GM18511 (cell line): ENCODE data around the gene DDX5.
A peak's percentile ranks its signal among the peaks of the same experiment; 100 is the strongest.

Source experiments
- ATAC-seq: cut with Tn5 transposase; IDR thresholded peaks from one replicate; pipeline ENCODE4 v1.9.1; 2021; ENCODE audit warnings: mild to moderate bottlenecking, moderate library complexity; ENCODE audit not compliant: unreplicated experiment

Gene DDX5

DNA sequence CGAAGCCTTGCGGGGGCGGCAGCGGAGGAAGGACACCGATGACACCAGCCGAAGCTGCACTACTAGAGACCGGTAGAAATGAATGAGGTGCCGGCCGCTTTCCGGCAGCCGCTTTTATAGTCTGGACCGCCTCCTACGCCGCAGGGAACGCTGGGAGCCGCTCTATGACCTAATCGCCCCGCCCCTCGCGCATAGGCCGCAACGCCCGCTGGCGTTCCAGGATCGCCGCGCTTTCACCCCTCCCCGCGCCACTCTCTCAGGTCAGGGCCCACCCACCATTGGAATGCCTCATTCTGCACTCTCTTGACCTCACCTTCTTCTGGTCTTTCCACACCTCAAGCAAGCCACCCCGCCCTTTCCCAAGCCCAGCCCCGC lies at the start of gene DDX5:
Gene DDX5 (minus strand): TSS at position 89 of the 375 bp plus-strand sequence. CDS start 170 bp downstream, outside the sequence.
- ATAC-seq, result peak; percentile 75

DNA sequence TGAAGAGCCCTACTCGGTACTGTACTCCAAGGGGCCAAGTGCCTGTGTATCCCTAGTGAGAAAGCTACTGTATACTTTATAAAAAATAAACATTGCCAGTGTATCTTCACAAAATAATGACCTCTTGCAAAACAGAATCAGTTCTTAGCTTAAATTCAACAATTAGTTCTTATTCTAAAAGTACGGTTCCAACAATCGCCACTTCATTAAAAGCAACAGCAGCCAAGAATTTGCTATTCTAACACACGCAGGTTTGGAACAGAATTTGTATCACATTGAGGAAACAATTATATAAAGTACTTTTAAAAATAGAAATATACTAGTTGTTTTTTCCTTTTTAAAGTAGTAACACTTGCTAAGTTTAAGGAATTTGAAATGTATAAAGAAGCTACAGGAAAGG lies 49.2 kb upstream of the DDX5 start:
- no peak for ATAC-seq

DNA sequence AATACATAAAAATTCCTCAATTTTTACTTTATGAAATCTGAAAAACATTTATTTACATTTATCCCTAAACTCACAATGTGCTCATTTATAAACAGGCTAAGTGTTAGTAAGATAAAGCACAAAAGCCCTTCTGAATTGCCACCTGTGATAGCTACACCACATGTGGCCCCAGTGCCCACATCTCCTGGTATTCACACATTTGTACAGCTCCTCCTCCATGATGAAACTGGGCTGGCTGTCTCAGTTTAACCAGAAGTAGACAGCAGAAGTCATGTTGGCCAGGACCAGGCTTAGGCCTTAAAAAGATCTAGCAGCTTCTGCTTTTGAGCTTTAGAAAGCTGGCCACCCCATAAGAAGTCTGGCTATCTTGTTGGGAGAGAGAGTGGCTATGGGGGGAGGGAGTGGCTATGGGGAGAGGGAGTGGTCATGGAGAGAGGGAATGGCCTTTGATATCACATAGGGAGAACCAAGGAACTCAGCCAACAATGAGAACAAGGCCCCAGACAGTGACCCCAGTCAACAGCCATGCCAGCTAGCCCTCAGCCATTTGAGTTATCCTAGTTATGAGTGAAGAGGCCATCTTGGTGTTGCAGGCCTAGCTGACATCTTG lies 48.0 kb upstream of the DDX5 start:
- no peak for ATAC-seq

DNA sequence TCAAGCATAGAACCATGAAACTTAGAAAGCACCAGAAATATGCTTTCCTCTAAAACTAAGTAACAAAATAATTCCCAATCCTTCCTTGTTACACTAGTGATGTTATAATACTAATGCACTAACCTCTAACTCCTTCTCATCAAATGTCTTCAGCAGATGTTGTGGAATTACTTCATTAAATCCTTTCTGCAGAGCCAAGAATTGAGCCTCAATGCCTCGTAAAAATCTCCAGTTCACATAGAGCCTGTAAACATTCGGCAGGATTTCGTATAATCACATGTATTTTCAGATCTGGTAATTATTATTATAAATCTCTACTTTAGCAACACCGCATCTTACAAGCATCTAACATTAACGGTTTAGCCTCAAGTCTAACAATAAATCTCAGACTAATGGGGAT lies 45.4 kb upstream of the DDX5 start:
- ATAC-seq, result no peak

DNA sequence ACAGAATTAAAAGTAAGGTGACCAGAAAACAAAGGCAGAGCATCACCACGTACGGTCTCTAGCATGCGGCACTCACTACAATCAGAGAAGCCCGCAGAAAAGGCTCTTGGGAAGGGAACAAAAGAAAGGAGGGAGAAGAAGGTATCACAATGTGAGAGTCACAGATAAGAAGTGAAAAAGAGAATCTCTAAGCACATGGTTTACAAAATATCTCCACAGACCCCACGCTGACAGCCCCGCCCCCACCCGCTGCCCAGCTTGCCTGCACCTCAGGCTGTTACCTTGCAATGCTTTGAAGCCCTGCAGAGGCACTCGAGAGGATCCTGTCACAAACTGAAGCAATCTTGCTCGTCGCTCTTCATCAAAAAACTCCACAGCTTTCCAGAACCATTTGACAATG lies 41.2 kb upstream of the DDX5 start:
- ATAC-seq, result no peak

DNA sequence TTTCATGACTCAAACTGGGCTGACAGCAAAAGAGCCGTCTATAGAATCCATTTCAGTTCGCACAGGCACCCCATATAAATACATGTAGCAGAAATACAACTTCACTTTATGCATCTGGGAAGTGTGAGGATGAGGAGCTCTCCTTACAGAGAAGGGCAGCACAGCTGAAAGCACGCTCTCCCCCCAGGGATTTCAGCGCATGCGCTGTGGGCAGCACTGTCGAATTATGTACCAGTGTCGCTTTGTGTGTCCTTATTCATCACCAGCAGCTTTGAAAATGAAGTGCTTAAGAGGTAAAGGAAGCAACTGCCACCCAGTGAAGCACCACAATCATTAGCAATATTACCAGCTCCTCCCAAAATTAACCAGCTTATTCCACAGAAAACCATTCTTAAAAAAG lies 40.6 kb upstream of the DDX5 start:
- no peak for ATAC-seq

DNA sequence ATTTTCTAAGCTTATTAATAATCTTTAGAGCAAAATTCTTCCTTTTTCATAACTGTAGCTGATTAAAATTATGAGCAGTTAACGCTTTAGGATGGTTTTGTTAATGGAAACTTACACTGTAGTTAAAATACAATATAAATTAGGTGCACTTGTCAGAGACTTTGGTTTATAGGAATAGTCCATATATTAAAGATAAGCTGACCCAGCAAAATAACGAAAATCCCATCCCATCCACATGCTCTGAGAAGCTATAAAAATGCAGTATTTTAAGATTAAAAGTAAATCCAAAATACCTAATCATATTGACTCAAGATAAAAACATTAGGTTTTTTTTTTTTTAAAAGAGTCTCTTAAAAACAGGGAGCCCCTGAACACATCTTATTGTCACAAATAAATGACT lies 38.7 kb upstream of the DDX5 start:
- ATAC-seq, result no peak

DNA sequence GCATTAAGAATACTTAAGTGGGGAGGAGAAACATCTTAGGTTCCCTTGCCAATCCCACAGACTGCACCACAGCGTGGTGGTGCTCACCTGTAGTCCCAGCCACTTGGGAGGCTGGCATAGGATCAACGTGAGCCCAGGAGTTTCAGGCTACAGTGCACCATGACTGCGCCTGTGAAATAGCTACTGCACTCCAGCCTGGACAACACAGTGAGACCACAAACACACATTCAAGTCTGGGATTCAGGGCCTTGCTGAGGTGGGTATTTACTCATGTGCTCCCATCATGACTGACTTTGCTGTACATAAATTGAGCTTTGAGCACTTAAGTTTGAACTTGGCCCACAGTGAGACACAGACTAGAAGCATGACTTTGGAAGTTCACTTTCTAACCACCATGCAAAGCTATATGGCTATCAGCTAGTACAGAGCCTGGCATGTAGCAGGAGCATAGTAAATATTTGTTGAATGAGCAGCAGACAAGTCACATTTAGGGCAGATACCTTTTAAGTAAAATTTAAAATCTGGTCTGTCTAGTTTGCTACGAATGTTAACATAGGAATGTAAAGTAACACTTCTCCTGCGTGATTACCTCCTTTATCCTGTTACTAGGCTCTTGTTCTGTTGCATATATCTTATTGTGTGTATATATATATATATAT lies 34.2 kb upstream of the DDX5 start:
- no peak for ATAC-seq

DNA sequence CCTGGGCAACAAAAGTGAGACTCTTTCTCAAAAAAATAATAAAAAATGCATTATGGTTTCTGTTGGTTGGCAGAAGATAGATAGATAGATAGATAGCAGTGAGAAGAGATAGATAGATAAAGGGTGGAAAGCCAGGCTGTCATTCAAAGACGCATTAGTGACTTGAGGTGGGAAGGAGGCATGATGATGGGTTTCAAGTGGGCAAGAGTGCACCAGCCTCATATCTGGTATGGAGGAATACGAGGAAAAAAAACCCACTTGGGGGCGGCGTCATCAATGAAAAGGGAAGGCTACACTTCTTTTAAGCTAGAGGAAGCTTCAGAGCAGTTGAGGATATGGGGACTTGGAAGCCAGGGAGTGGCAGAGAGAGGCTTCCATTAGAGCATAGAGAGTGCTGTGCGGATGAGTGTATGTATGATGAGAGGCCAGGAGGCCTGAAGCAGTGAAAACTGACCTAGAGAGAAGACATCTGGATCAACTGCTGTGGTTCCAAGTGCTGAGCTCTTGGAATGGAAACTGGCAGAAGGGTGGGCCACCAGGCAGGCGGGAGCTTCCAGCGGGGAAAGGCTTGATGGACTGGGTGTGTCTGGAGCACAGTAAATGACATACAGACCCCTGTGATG lies 32.5 kb upstream of the DDX5 start:
- no peak for ATAC-seq

DNA sequence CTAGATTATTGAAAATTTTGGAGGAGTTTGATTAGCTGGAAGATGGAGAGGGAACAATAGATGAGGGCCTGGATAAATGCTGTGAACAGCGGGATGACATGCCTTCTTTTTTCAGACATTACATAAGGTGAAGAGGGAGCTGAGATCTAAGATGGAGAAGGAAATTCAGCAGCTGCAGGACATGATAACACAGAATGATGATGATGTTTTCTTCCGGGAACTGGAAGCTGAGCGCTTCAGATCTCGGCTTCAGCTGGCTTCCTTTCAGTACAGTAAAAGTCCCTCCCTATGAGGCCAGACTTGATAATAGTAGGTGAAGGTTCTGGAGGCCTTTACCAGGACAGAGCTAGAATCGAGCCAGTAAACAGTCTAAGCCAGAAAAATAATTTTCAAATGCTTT lies 31.4 kb upstream of the DDX5 start:
- no peak for ATAC-seq

DNA sequence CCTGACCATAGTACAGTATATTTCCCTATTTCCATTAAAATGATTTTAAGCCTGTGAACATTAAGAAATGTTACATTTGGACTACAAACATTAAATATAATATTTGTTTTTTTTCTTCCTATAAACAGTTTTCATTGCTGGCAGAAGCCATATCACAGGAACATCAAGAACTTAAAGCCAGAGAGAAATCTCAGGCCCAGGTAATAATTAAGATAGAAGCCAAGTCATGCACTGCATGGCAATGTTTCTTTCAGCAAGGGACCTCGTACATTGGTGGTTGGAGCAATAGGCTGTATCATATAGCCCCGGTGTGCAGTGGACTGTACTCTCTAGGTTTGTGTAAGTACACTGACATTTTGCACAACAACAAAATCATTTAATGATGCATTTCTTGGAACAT lies 30.8 kb upstream of the DDX5 start:
- ATAC-seq, result no peak

DNA sequence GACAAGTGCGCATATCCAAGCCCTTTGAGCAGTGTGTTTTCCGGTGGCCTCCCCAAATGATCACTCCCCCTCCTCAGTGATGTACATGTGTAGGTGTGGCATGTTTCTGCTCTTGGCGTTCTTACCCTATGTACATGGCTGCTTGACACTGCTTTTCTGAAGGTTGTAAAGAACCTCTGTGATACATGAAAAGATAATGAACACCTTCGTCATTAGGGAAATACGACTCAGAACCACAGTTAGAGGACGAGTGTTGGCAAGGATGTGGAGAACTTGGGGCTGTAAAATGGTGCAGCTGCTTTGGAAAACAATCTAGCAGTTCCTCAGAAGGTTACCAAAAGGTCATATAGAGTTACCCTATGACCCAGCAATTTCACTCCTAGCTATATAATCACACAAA lies 29.3 kb upstream of the DDX5 start:
- no peak for ATAC-seq

DNA sequence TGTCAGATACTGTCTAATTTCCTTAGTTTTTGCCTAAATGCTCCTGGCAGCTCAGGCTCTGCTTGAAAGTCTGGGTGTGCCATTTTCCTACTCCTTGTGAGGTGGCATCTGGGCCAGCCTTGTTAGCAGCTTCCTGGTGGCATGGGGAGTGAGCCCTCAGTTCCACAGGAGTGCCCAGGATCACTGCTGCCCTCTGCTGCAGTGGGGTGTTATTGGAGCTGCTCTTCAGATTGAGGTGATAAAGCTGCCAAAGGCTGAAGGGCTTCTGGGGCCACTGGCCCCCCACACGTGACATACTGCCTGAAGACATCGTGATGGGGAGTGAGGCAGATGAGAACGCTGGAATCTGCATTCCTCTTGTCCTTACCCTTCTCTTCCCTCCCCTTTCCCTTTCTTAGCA lies 28.1 kb upstream of the DDX5 start:
- no peak for ATAC-seq

DNA sequence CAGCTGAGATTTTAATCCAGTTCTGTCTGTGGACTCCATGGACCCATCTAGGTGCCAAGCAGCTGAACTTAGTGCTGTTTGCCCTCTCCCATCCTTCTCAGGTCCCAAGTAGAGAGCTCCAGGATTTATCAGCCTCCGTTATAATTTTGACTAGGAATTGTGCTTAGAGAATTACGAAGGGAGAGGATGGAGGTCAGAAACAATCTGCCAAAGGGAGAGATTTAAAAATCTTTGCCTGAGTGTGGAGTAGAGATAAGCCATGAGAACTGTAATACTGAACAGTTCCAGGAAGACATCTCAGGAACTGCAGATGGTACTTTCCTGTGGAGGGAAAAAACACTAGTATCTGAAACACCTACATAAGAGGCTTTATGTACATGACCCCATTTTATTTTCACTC lies 27.7 kb upstream of the DDX5 start:
- ATAC-seq, result no peak

DNA sequence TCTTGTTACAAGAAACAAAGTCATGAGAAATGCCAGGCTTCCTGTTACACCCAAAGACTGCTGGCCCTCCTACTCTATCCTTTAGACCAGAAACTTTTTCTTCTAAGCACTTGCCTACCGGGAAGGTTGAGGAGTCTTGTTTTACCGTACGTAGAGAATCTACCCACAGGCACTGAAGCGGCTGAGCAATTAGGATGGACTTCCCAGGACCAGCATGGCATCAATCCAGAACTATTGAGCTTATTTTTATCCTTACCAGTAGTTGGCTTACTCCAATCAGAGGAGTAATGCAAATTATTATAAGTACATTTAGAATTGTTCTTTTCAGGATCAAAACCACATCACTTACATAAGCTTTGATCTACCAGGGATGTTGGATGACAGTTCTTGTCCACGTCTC lies 26.3 kb upstream of the DDX5 start:
- ATAC-seq, result no peak

DNA sequence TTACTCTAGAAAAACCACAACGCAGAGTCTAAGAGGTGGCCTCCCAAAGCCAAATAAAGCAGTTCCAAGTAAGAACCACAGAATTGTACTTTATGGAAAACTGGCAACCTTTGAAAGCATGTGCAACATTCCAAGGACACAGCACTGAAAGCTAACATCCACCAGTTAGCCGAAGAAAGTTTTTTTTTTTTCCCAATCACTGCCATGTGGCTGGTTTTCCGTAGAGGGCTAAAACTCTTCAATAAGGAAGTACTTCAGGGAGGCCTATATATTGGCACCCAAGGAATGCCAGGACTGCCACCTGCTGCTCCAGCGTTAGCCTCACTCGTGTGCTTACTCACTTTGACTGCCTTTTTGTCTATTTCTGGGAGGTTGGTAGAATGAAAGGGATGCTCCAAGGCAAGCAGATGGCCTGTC lies 25.9 kb upstream of the DDX5 start:
- no peak for ATAC-seq

DNA sequence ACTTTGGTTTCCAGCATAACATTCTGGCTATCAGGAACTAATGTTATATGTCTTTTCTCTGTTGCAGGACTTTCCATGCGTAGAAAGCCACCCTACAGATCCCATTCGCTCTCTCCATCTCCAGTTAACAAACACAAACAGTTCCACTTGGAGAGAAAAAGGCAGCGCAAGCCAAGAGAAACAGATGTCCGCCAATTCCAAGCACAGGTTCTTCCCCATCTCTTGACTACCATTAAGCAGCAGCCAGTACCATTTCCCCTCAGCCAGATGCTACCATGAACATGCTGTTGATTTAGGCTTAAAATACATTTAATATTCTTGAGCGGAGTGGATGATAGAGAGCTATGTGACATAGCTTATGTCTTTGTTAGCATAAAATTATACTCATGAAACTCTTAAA lies 23.1 kb upstream of the DDX5 start:
- no peak for ATAC-seq

DNA sequence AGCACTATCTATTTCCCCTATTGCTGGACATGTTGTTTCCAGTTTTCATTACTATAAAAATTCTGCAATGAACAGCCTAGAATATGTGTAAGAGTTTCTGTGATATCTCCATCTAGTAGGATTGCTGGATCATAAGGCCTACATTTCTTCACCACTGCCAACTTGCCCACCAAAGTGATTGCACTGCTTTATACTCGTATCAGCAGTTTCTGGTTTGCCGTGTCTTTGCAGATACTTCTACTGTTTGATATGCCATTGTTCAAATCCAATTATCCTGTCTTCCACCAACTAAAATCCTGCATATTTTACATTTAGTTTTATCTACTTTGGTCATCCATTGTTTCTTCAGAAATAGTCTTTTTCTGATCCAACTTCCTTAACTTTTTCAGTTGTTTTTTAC lies 21.8 kb upstream of the DDX5 start:
- ATAC-seq, result no peak

DNA sequence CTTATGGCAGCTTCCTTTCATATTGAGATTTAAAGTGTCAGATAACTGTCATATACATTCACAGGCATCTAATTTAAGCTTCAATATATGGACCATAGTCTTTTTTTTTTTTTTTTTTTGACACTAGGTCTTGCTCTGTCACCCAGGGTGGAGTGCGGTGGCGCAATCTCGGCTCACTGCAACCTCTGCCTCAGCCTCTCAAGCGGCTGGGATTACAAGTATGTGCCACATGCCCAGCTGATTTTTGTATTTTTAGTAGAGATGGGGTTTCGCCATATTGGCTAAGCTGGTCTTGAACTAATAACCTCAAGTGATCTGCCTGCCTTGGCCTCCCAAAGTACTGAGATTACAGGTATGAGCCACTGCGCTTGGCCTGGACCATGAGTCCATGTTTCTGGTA lies 14.3 kb upstream of the DDX5 start:
- ATAC-seq, result no peak

DNA sequence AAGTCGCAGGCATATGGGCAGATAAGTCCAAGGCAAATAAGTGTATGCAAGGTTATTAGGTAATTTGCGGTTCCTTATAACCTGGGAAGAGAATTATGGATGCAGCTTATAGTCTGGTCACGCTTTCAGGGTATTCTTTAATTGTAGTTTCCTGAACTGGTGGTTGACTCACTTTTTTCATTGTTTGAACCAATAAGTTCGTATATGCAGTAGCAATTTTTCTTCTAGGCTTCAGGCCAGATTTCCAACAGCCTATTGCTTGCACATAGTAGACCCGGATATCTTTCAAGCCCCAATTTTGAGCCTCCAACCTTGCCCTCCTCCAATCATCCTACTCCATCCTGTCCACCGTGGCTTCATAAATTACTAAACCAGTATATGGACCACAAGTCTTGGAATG lies 13.5 kb upstream of the DDX5 start:
- no peak for ATAC-seq

DNA sequence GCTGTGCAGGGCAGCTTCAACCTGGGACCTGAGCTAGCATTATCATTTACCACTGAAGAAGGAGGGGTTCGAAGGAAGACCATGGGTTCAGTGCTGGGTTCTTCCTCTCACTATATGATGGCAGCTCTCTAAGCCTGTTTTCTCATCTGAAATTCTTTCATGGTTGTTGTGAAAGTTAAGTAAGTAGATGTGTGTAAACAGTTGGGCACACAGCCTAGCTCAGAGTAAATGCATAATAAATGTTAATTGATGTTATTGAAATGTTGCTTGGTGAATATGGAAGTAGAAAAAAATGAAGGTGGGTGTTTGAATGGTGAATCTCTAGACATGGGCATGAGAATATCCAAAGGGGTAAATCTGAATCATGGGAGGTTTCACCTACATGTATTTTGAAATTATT lies 9.7 kb upstream of the DDX5 start:
- no peak for ATAC-seq

DNA sequence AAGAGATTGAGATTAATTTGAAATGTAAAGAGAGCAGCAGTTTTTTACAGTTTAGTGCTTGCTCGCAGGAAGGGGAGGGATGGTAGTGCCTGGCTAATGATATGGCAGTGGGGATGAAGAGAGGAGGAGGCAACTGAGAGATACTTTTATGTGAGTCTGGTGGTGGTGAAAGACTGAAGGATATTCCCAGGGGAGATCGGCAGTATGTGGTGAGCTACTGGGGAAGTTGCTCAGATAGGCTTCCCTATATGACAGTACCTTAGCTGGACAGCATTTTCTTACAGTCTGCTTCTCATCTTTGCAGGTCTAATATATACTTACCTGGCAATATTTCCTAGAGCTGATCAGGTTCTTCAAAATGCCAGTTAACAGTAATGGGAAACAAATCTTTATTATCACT lies 9.3 kb upstream of the DDX5 start:
- no peak for ATAC-seq

DNA sequence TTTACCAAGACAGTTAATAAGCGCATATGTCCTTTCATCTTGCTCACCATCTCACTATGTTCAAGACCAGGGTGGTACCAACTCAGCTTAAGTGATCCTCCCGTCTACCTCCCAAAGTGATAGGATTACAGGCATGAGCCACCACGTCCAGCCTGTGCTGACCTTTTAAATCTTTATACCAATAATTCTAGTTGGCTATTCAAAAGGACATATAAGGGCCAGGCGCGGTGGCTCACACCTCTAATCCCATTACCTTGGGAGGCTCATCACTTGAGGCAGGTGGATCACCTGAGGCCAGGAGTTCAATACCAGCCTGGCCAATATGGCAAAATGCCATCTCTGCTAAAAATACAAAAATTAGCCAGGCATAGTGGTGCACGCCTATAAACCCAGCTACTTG lies 3.1 kb upstream of the DDX5 start:
- ATAC-seq, result no peak
